ENCODE results near the gene MSRB2.
A peak's percentile ranks its signal among the peaks of the same experiment; 100 is the strongest.

The MSRB2 gene

GRCh38 chr10:23114228-23114850 lies 19.0 kb downstream of the MSRB2 start:
- DNase-seq: no peak

DNA sequence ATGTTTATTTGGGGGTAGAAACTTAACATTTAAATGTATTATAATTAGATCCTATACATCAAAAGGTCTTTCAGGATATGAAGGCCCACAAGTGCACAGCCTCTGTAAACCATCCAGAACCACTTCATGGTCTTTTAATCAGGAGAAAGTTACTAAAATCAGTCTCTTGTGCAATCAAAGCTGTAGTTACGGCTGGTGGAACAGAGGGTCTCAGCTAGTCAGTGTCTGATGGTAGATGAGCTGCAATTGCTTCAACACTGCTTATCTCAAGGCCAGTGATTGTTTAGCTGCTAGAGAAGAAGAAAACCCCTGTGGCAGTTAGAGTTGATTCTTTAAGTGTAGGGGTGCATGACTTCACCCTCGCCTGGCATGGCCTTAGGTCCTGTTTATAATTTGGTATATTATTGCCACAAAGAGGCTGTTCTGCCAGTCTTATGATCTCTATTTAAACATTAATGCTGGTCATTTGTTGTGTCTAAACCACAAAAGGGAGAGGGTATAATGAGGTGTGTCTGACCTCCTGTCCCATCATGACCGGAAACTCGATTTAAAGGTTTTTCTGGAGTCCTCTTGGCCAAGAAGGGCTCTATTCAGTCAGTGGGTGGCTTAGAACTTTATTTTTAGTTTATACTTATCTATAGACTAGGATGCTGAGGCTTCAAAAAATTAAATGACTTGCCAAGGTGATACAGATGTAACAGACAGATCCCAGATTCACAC lies 21.3 kb downstream of the MSRB2 start:
- no peak for DNase-seq

DNA sequence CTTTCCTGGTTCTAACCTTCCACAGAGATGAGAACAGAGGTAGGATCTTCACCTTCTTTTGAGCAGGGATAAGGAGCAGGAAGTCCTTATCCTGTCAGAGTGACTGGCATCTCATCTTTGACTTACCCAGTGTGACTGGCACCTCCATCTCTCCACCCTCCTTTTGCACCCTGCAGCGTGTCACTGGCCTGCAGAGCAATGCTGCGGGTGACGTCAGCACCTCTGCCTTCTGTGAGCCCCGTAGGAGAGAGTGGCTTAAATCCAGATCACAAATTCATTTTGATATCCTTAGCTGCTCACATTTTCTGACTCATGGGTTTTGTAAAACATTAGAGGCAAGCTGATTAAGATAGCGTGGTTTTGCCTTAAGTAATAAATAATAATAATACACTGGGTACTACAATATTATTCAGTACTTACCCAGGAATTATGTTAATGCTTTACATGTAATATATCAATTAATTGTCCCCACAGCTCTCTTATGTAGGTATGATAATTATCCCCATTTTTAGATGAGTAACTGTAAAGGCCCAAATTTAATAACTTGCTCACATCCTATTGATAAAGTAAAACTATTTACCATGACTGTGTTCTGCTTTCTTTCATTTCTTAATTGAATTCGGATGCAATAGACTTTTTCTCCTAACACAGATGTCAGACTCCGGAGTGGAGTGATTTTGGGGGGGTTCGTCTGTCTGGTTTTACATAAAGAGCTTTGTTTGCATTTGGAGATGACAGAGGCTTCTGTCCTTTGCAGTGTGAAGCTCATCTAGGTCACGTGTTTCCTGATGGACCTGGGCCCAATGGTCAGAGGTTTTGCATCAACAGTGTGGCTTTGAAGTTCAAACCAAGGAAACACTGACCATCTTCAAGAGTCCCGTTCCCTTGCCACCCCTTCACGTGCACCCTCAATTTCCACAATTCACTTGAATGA lies 24.9 kb downstream of the MSRB2 start:
- DNase-seq: no peak

- DNase-seq: no peak
Measured at GRCh38 chr10:23121135-23121534, 25.8 kb downstream of the MSRB2 start.

- no peak for DNase-seq
Measured at GRCh38 chr10:23136462-23136861, 41.1 kb downstream of the MSRB2 start.

- no peak for DNase-seq
Measured at GRCh38 chr10:23139677-23140076, 44.3 kb downstream of the MSRB2 start.

DNA sequence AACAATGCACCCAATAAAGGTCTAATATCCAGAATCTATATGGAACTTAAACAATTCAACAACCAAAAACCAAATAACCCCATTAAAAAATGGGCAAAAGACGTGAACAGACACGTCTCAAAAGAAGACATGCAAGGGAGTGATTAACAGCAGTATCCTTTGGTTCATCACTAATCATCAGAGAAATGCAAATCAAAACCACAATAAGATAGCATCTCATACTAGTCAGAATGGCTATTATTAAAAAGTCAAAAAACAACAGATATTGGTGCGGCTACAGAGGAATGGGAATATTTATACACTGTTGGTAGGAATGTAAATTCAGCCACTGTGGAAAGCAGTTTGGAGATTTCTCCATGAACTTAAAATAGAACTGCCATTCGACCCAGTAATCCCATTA lies 46.6 kb downstream of the MSRB2 start:
- DNase-seq: no peak

DNA sequence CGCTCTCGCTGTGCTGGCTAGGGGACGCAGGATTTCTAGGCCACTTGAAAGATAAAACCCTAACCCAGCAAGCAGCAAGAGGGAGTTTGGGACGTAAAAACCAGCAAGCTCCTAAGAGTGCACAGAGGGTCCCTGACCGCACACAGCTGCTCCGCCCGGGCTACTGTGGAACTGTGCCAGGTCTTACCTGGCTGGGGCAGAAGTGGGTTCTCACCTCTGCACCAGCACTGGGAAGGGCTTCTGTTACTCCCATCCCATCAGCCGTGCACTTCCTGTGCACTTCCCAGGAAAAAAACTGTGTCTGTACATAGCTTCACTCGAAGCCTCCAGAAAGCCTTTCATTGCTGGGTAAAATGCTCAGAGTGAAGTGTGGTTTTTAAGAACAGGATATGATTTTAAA lies 50.9 kb downstream of the MSRB2 start:
- DNase-seq: no peak

DNA sequence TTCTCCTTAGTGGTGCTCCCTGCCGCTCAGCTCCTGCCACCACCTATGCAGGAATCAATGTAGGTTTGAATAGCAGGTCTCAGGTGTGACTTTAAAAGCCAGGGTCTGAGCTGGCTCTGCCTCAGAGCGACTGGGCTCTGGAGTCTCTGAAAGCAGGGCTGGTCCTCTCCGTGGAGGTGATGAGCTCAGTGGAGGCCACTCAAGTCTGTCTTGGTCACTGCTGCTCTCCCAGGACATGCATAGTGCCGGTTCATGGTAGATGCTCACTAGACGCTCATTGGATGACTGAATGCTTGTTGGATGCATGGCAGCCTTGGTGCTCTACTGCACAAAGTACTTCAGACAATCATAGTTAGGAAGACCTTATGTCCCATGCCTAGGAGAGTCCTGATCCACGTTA lies 51.7 kb downstream of the MSRB2 start:
- no peak for DNase-seq

DNA sequence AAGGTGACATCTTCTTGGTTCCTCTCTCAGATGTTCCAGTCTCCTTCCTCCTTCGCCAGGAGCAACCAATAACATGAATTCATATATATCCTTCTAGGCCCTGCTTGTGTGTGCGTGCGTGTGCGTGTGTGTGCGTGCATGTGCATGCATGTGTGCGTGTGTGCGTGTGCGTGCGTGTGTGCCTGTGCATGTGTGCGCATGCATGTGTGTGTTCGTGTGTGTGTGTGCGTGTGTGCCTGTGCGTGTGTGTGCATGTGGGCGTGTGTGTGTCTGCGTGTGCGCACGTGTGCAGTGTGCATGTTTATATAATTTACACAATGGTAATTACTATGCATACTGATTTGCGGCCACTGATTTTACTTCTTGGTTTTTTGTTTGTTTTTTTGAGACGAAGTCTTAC lies 52.8 kb downstream of the MSRB2 start:
- no peak for DNase-seq

- no peak for DNase-seq
Measured at GRCh38 chr10:23150091-23150490, 54.7 kb downstream of the MSRB2 start.

DNA sequence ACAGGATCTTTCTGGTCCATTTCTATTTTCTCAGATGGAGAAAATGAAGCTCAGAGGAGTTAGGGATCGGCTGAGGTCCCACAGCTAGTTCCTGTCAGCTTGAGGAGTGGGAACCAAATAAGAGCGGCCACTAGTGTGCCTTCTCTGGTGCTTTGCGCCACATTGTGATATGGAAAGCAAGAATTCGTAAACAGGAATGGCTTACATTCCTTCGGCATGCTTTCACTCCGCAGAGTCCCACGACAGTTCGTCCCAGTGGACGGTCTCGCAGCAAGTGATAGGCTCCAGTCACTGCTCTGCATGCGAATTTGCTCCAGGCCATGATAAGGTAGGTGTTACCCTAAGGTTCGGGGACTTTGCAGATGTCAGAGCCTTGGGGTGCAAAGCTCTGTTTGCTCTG lies 55.2 kb downstream of the MSRB2 start:
- DNase-seq: no peak

- DNase-seq: no peak
Measured at GRCh38 chr10:23151071-23151470, 55.7 kb downstream of the MSRB2 start.

GRCh38 chr10:23155169-23155568 lies 59.8 kb downstream of the MSRB2 start:
- no peak for DNase-seq

- DNase-seq: no peak
Measured at GRCh38 chr10:23156447-23157150, 61.2 kb downstream of the MSRB2 start.

GRCh38 chr10:23157239-23157681 lies 61.9 kb downstream of the MSRB2 start:
- DNase-seq: no peak

GRCh38 chr10:23157691-23158369 lies 62.5 kb downstream of the MSRB2 start:
- peak in 2 of 3 experiments; percentile 39 to 70 for DNase-seq

DNA sequence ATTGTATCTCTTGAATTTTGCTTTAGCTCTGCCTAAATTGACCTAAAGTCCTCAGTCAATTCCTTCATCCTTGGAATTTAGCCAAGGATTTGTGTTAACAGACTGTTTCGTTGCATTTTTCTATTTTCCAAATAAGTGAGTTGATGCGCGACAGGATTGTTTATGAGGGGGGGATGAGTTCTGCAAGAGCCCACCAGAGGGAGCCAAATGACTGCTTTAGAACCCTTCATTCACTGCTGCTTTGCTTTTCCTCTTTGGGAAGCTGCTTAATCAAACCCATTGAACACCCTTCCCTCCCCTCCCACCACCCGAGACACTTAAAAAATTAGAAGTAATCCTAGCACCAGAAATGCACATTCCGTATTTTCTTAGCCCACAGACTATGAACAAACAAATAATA lies 63.0 kb downstream of the MSRB2 start:
- DNase-seq: peak; percentile 27 to 75 (median 53)

DNA sequence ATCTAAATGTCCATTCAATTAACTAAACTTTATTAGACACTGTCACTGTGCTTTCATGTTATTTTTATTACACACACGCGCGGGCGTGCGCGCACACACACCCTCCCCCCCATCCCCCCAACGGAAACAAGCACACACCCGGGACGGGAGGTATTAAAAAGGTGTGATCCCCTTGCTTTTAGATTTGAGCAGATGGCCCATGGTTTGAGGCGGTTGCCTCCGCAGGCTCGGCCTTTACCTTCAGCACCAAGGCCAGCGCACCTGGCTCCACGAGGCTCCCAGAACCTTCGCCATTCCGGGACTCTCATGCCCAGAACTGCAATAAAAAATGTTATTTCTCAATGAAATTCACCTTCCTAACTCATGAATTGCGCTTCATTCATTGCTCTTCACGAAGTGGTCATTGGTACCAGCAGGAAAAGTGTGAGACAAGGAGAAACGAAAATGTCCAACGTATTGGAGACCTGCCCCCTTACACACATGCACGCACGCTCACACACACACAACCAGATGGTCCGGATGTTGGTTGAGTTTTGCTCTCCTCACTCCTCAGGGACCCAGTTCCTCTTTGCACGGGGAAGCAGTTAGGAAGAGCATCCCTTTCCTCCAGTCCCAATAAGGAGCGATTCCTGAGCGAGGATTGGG lies 76.0 kb downstream of the MSRB2 start:
- no peak for DNase-seq
